NB4 (cell line): ENCODE results near the gene CSNK1A1.

Experiments used
- POLR2A ChIP-seq: IDR thresholded peaks from 2 replicates; pipeline ENCODE4 v1.6.1; 2011; ENCODE audit warnings: mild to moderate bottlenecking; ENCODE audit not compliant: insufficient read length; ENCODE audit errors: extremely low read depth
- TF ChIP-seq, protein P1 (sequence below): IDR thresholded peaks from one replicate; pipeline ENCODE4 v1.5.1; 2012; ENCODE audit warnings: low read depth, low read length

DNA sequence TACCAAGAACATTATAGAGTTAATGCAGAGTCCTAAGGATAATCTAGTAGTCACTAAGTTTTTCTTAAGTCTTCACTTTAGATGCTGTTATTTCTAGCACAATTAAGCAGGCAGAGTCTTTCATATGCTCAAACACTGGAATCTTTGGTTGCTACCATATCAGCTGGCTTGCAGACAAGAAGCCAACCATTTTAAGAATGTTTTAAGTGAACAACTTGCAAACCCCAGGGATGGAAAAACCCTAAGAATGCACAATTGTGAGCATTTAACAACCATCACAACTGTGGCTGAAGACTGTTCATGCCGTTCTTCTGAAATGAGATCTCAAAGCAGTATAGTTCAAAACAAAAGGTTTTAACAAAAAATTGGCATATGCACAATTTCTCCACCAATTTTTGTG is 55.1 kb downstream of the CSNK1A1 start:
- TF ChIP-seq, protein P1, sequence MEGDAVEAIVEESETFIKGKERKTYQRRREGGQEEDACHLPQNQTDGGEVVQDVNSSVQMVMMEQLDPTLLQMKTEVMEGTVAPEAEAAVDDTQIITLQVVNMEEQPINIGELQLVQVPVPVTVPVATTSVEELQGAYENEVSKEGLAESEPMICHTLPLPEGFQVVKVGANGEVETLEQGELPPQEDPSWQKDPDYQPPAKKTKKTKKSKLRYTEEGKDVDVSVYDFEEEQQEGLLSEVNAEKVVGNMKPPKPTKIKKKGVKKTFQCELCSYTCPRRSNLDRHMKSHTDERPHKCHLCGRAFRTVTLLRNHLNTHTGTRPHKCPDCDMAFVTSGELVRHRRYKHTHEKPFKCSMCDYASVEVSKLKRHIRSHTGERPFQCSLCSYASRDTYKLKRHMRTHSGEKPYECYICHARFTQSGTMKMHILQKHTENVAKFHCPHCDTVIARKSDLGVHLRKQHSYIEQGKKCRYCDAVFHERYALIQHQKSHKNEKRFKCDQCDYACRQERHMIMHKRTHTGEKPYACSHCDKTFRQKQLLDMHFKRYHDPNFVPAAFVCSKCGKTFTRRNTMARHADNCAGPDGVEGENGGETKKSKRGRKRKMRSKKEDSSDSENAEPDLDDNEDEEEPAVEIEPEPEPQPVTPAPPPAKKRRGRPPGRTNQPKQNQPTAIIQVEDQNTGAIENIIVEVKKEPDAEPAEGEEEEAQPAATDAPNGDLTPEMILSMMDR = no peak
- TF ChIP-seq POLR2A = no peak
